GM12878 (cell line): Measurements from ENCODE around the gene SKIL. TPM values are rescaled to one million over a fixed set of nuclear protein-coding genes. Genes with fewer than 3 reads are reported as not detected.

ENCODE experiments used
- ATAC-seq: fragments of 200-7000 bp; cut with Tn5 transposase; 3 replicates; pipeline ENCODE4 v1.9.1; 2020; ENCODE audit warnings: mild to moderate bottlenecking, moderate library complexity
- BruUV-seq: library from RNA; stranded (reverse); fragments of 400-500 nt; replicated peaks from 2 replicates; lab custom pipeline; 2021; lab: Mats Ljungman, UMichigan
- CTCF ChIA-PET: fragments of 300-600 bp; sonication (Branson Sonifier 250); formaldehyde crosslinking; extraction: SDS; loops from one replicate; lab custom pipeline; 2021; ENCODE audit warnings: inconsistent platforms; lab: Yijun Ruan, JAX
- POLR2A ChIA-PET: fragments of 350-600 bp; formaldehyde crosslinking; extraction: SDS; loops from one replicate; lab custom pipeline; 2021; ENCODE audit warnings: inconsistent platforms; lab: Charles Lee
- RAD21 ChIA-PET: fragments of 300-600 bp; sonication (Branson Sonifier 250); formaldehyde crosslinking; loops from one replicate; lab custom pipeline; 2023; ENCODE audit warnings: antibody characterized with exemption; ENCODE audit not compliant: unreplicated experiment; lab: Charles Lee
- SMC1A ChIA-PET: fragments of 300-600 bp; sonication (Branson Sonifier 250); formaldehyde crosslinking; loops from one replicate; lab custom pipeline; 2023; ENCODE audit not compliant: unreplicated experiment, uncharacterized antibody; lab: Charles Lee
- DNase-seq: peaks from one replicate; pipeline ENCODE4 v3.0.0-alpha.2; 2011; ENCODE audit warnings: low read depth, low spot score
- FAIRE-seq: peaks from 3 replicates; lab custom pipeline; 2011; peaks lifted over from hg19 to GRCh38; lab: Jason Lieb, UNC
- H2AFZ ChIP-seq: 2 replicates; pipeline ENCODE4 v1.6.0; 2011; ENCODE audit warnings: low read depth, low read length, control low read depth; ENCODE audit not compliant: control insufficient read depth
- H3K27ac ChIP-seq: 2 replicates; pipeline ENCODE4 v1.5.1; 2011; ENCODE audit warnings: control low read depth; ENCODE audit not compliant: control insufficient read depth, insufficient read depth
- H3K27me3 ChIP-seq, 2 experiments: replicated peaks in 1 of 2; 2 replicates each; pipeline versions ENCODE4 v1.6.0 to v1.6.1; 2011; ENCODE audit warnings: low read length in 1 of 2; ENCODE audit not compliant: control insufficient read depth in 2 of 2, insufficient read depth in 2 of 2
- H3K36me3 ChIP-seq, 2 experiments: 2 replicates each; pipeline ENCODE4 v1.5.1; 2011; ENCODE audit warnings: low read length in 1 of 2; ENCODE audit not compliant: control insufficient read depth in 2 of 2, insufficient read depth in 2 of 2
- H3K4me1 ChIP-seq: 2 replicates; pipeline ENCODE4 v1.6.1; 2011; ENCODE audit warnings: mild to moderate bottlenecking, low read length, moderate library complexity, mixed read lengths; ENCODE audit not compliant: control insufficient read depth, insufficient read depth
- H3K4me2 ChIP-seq: 2 replicates; pipeline ENCODE4 v1.6.0; 2011; ENCODE audit warnings: control low read depth; ENCODE audit not compliant: control insufficient read depth, insufficient read depth
- H3K4me3 ChIP-seq: fragments of 200-600 bp; sonication (generic); 2 replicates; pipeline ENCODE4 v1.5.1; 2016
- H3K79me2 ChIP-seq: 2 replicates; pipeline ENCODE4 v1.6.0; 2011; ENCODE audit warnings: low read length; ENCODE audit not compliant: control insufficient read depth, insufficient read depth
- H3K9ac ChIP-seq: 2 replicates; pipeline ENCODE4 v1.8.0; 2011; ENCODE audit warnings: low read length, control low read depth, mixed read lengths; ENCODE audit not compliant: control insufficient read depth, insufficient read depth
- H3K9me3 ChIP-seq: replicated peaks from 3 replicates; pipeline ENCODE4 v1.5.1; 2011; ENCODE audit warnings: mild to moderate bottlenecking, low read length; ENCODE audit not compliant: control insufficient read depth, insufficient read depth
- H4K20me1 ChIP-seq: 2 replicates; pipeline ENCODE4 v1.6.0; 2011; ENCODE audit not compliant: control insufficient read depth, insufficient read depth
- ASH2L ChIP-seq: fragments of 300-600, 200-600 bp; sonication (generic); IDR thresholded peaks from 2 replicates; pipeline ENCODE4 v1.6.1; 2017; ENCODE audit warnings: low read depth, mild to moderate bottlenecking, borderline replicate concordance
- ESRRA ChIP-seq: IDR thresholded peaks from 2 replicates; pipeline ENCODE4 v1.6.1; 2012; ENCODE audit warnings: mild to moderate bottlenecking, low read length, improper control_type of control experiment
- HDAC6 ChIP-seq: fragments of 200-600 bp; sonication (generic); IDR thresholded peaks from one replicate; pipeline ENCODE4 v1.8.0; 2017; ENCODE audit warnings: antibody characterized with exemption; ENCODE audit not compliant: unreplicated experiment
- IKZF1 ChIP-seq: fragments of 450-650 bp; conservative IDR thresholded peaks from 2 replicates; pipeline ENCODE4 v1.6.1; 2017; ENCODE audit warnings: antibody characterized with exemption, mild to moderate bottlenecking
- KAT2A ChIP-seq: conservative IDR thresholded peaks from 2 replicates; pipeline ENCODE4 v1.6.1; 2011; ENCODE audit warnings: low read depth, low read length; ENCODE audit not compliant: control insufficient read depth
- MTA3 ChIP-seq: IDR thresholded peaks from 2 replicates; pipeline ENCODE4 v1.6.1; 2012; ENCODE audit warnings: low read length, inconsistent platforms, borderline replicate concordance
- NFXL1 ChIP-seq: fragments of 450-650 bp; IDR thresholded peaks from 2 replicates; pipeline ENCODE4 v1.6.1; 2017; ENCODE audit warnings: antibody characterized with exemption, mild to moderate bottlenecking, borderline replicate concordance
- NR2C2 ChIP-seq: IDR thresholded peaks from 2 replicates; pipeline ENCODE4 v1.6.1; 2011; ENCODE audit warnings: borderline replicate concordance, low read depth; ENCODE audit not compliant: control insufficient read depth, insufficient read length
- PAX5 ChIP-seq: IDR thresholded peaks from 2 replicates; pipeline ENCODE4 v1.6.1; 2011; ENCODE audit warnings: low read depth, low read length, borderline replicate concordance
- YBX1 ChIP-seq: fragments of 450-650 bp; IDR thresholded peaks from 2 replicates; pipeline ENCODE4 v1.6.1; 2016; ENCODE audit warnings: antibody characterized with exemption
- ZNF274 ChIP-seq: IDR thresholded peaks from one replicate; pipeline ENCODE4 v1.8.0; 2011; ENCODE audit not compliant: insufficient read length, insufficient read depth
- WGBS: methylation state at CpG from one replicate; pipeline ENCODE4 v1.1.6; 2016; ENCODE audit warnings: low lambda C conversion rate; ENCODE audit not compliant: insufficient replicate concordance, insufficient coverage; ENCODE audit errors: missing lambda C conversion rate; 5-methylcytosine and 5-hydroxymethylcytosine counted together
- in situ Hi-C: fragments of 300-500 bp; cut with MboI; formaldehyde crosslinking; loops from 9 replicates; pipeline ENCODE4 v1.14.3; 2018; ENCODE audit warnings: mixed read lengths
- intact Hi-C: fragments of 100-400 bp; cut with micrococcal nuclease; formaldehyde crosslinking; loops from one replicate; pipeline ENCODE4 v1.14.2; 2022; ENCODE audit not compliant: unreplicated experiment
- polyA plus RNA-seq, 11 experiments: library from polyadenylated mRNA; depleted of rRNA in 4 of 11; unstranded in 6 of 11; stranded (reverse) in 5 of 11; fragments of >200 nt; fragmentation: Nextera tagmentation in 4 of 11; fragmentation: Illumina TruSeq in 1 of 11; extraction: Ambion mirVana in 4 of 11; extraction: Trizol in 1 of 11; gene quantifications; 1 replicate in 1 of 11; 2 replicates in 10 of 11; pipeline versions ENCODE4 v1.2.1 to v1.2.3, GENCODE V29; 2011 to 2016; ENCODE audit warnings: inconsistent platforms in 2 of 11, missing spikeins in 2 of 11, low read depth in 1 of 11
- total RNA-seq, 4 experiments: library from RNA; depleted of rRNA in 3 of 4; stranded (reverse); fragments of >200 nt in 3 of 4; fragmentation: Illumina TruSeq in 1 of 4; extraction: Trizol in 1 of 4; gene quantifications; 2 replicates each; pipeline versions ENCODE4 v1.2.1 to v1.2.3, GENCODE V29; 2013 to 2021
- TF ChIP-seq, protein P1 (sequence below): fragments of 450-650 bp; IDR thresholded peaks from 2 replicates; pipeline ENCODE4 v1.6.1; 2016; ENCODE audit warnings: mild to moderate bottlenecking, moderate library complexity, borderline replicate concordance
- TF ChIP-seq, protein P2 (sequence below): fragments of 450-650 bp; IDR thresholded peaks from 2 replicates; pipeline ENCODE4 v1.6.1; 2017; ENCODE audit warnings: antibody characterized with exemption, mild to moderate bottlenecking, moderate library complexity
- TF ChIP-seq, protein P3 (sequence below): fragments of 150-350 bp; IDR thresholded peaks from 2 replicates; pipeline ENCODE4 v1.6.1; 2016; ENCODE audit warnings: low read depth, low read length

Gene SKIL
- total and polyA plus RNA-seq, 10 of the 15 experiments (the other 5 are each of a cell fraction or from before 2014, with no cell fraction given), result 2.7 to 14.8 (median 6.7) TPM

DNA sequence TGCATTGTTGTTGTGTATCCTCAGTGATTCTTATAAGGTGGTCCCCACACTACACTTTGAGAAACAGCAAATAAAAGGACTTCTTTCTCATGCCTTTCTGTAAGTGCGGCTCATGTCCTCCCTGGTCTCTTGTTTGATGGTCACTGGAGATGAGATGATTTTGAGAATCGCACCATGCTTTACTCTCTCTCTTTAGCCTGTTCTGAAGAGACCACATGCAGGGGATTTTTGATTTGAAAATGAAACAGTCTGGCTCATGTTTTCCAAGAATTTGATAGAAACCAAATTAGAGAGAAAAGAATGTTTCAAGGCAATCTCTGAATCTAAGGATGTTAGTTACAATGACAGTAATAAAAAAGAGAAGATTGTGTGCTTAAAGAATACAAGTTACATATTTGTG lies 79.2 kb downstream of the SKIL start (continued):
- TF ChIP-seq, protein P1, sequence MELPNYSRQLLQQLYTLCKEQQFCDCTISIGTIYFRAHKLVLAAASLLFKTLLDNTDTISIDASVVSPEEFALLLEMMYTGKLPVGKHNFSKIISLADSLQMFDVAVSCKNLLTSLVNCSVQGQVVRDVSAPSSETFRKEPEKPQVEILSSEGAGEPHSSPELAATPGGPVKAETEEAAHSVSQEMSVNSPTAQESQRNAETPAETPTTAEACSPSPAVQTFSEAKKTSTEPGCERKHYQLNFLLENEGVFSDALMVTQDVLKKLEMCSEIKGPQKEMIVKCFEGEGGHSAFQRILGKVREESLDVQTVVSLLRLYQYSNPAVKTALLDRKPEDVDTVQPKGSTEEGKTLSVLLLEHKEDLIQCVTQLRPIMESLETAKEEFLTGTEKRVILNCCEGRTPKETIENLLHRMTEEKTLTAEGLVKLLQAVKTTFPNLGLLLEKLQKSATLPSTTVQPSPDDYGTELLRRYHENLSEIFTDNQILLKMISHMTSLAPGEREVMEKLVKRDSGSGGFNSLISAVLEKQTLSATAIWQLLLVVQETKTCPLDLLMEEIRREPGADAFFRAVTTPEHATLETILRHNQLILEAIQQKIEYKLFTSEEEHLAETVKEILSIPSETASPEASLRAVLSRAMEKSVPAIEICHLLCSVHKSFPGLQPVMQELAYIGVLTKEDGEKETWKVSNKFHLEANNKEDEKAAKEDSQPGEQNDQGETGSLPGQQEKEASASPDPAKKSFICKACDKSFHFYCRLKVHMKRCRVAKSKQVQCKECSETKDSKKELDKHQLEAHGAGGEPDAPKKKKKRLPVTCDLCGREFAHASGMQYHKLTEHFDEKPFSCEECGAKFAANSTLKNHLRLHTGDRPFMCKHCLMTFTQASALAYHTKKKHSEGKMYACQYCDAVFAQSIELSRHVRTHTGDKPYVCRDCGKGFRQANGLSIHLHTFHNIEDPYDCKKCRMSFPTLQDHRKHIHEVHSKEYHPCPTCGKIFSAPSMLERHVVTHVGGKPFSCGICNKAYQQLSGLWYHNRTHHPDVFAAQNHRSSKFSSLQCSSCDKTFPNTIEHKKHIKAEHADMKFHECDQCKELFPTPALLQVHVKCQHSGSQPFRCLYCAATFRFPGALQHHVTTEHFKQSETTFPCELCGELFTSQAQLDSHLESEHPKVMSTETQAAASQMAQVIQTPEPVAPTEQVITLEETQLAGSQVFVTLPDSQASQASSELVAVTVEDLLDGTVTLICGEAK, result no peak
- TF ChIP-seq NR2C2, result no peak
- no peak for TF ChIP-seq ZNF274
- TF ChIP-seq NFXL1, result no peak
- TF ChIP-seq, protein P2, sequence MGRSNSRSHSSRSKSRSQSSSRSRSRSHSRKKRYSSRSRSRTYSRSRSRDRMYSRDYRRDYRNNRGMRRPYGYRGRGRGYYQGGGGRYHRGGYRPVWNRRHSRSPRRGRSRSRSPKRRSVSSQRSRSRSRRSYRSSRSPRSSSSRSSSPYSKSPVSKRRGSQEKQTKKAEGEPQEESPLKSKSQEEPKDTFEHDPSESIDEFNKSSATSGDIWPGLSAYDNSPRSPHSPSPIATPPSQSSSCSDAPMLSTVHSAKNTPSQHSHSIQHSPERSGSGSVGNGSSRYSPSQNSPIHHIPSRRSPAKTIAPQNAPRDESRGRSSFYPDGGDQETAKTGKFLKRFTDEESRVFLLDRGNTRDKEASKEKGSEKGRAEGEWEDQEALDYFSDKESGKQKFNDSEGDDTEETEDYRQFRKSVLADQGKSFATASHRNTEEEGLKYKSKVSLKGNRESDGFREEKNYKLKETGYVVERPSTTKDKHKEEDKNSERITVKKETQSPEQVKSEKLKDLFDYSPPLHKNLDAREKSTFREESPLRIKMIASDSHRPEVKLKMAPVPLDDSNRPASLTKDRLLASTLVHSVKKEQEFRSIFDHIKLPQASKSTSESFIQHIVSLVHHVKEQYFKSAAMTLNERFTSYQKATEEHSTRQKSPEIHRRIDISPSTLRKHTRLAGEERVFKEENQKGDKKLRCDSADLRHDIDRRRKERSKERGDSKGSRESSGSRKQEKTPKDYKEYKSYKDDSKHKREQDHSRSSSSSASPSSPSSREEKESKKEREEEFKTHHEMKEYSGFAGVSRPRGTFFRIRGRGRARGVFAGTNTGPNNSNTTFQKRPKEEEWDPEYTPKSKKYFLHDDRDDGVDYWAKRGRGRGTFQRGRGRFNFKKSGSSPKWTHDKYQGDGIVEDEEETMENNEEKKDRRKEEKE, result no peak

DNA sequence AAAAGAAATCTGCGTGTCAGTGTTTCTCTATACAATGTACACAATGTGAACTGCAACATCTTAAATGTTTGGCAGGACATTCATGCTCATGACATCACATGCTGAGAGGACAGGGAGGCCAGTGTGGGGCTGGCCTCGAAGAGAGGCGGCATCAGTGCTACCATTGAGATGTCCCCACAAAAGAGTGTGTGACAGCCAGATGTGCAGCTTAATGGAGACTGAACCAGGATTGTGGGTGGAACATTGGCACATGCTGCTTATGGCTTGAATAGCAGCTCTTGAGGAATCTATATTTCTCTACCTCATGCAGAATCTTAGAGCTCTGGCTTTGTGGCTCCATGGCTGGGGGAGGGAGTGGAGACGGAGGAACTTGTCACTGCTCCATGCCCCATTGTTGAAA lies 79.7 kb downstream of the SKIL start:
- SMC1A ChIA-PET, result no interaction called here
- TF ChIP-seq IKZF1 (no peak), KAT2A (no peak), PAX5 (no peak), MTA3 (no peak), HDAC6 (no peak), ESRRA (no peak), ASH2L (no peak), YBX1 (no peak)
- TF ChIP-seq, protein P3, sequence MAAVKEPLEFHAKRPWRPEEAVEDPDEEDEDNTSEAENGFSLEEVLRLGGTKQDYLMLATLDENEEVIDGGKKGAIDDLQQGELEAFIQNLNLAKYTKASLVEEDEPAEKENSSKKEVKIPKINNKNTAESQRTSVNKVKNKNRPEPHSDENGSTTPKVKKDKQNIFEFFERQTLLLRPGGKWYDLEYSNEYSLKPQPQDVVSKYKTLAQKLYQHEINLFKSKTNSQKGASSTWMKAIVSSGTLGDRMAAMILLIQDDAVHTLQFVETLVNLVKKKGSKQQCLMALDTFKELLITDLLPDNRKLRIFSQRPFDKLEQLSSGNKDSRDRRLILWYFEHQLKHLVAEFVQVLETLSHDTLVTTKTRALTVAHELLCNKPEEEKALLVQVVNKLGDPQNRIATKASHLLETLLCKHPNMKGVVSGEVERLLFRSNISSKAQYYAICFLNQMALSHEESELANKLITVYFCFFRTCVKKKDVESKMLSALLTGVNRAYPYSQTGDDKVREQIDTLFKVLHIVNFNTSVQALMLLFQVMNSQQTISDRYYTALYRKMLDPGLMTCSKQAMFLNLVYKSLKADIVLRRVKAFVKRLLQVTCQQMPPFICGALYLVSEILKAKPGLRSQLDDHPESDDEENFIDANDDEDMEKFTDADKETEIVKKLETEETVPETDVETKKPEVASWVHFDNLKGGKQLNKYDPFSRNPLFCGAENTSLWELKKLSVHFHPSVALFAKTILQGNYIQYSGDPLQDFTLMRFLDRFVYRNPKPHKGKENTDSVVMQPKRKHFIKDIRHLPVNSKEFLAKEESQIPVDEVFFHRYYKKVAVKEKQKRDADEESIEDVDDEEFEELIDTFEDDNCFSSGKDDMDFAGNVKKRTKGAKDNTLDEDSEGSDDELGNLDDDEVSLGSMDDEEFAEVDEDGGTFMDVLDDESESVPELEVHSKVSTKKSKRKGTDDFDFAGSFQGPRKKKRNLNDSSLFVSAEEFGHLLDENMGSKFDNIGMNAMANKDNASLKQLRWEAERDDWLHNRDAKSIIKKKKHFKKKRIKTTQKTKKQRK, result no peak

More for the DNA sequence above, 79.7 kb downstream of the SKIL start:
- CTCF ChIA-PET, result no interaction called here
- H3K4me1 ChIP-seq, result no peaks in the 10 kb centered on the region
- H3K4me2 ChIP-seq, result no peak overlapping the region
- intact Hi-C loops (no loop called here), in situ Hi-C loops (no loop called here)
- no peak for FAIRE-seq
- WGBS, result 13% methylated on average over 2 of the region's 4 CpGs
- POLR2A ChIA-PET, result no interaction called here
- ATAC-seq, result no peak
- no peaks in the 10 kb centered on the region for H3K79me2 ChIP-seq
- H3K27ac ChIP-seq, result no peak overlapping the region
- no peaks in the 10 kb centered on the region for H4K20me1 ChIP-seq
- no peaks in the 10 kb centered on the region for H3K9me3 ChIP-seq
- RAD21 ChIA-PET, result no interaction called here
- no peak for DNase-seq
- H3K36me3 ChIP-seq, result no peaks in the 10 kb centered on the region
- peaks cover 0 to 3% of the 10 kb centered on the region in 2 experiments for H3K27me3 ChIP-seq
- no TSS peak for BruUV-seq
- H3K9ac ChIP-seq, result no peak overlapping the region
- no peak overlapping the region for H3K4me3 ChIP-seq
- no peak overlapping the region for H2AFZ ChIP-seq
